ENCODE data around the gene CSN2. TPM values are rescaled to one million over a fixed set of nuclear protein-coding genes. Genes with fewer than 3 reads are reported as not detected.

Gene CSN2
- total and polyA plus RNA-seq, 2 experiments from 2014 or later, result not detected

- TF ChIP-seq CTCF (IDR thresholded peaks at IDR 0.05; ENCODE audit: low read depth, low read length), result no peak
- H3K27ac ChIP-seq, result no peak within 1 kb of the TSS
- no peaks in the 10 kb centered on the region for H3K9me3 ChIP-seq (ENCODE audit: low read depth)
- H3K4me1 ChIP-seq (ENCODE audit: low read depth), result peaks cover 18% of the 10 kb centered on the region
- no peaks in the 10 kb centered on the region for H3K27me3 ChIP-seq
- no peak within 1 kb of the TSS for H3K4me3 ChIP-seq
- DNase-seq (ENCODE audit: low read depth in 1 of 2, low spot score in 1 of 2), result peak in 1 of 2 donors; percentile 38
- no peaks in the 10 kb centered on the region for H3K36me3 ChIP-seq
Measured at GRCh38 chr4:69995526-69996016, 30.0 kb upstream of the CSN2 start, which contains the start of gene STATH. Gene STATH (plus strand): TSS chr4:69995966. CDS start chr4:69998438, 2,472 bp downstream.

- Histone ChIP-seq H3K4me1 (ENCODE audit: low read depth) (peaks cover 25% of the 10 kb centered on the region), H3K36me3 (no peaks in the 10 kb centered on the region), H3K9me3 (ENCODE audit: low read depth) (no peaks in the 10 kb centered on the region), H3K4me3 (no peak overlapping the region), H3K27ac (no peak overlapping the region), H3K27me3 (no peaks in the 10 kb centered on the region)
- DNase-seq (ENCODE audit: low read depth in 1 of 2, low spot score in 1 of 2), result no peak
- TF ChIP-seq CTCF (IDR thresholded peaks at IDR 0.05; ENCODE audit: low read depth, low read length), result no peak
Measured at GRCh38 chr4:69994782-69995181, 29.3 kb upstream of the CSN2 start.

GRCh38 chr4:69991016-69991415, 25.5 kb upstream of the CSN2 start:
- Histone ChIP-seq H3K4me1 (ENCODE audit: low read depth) (peaks cover 34% of the 10 kb centered on the region), H3K27me3 (no peaks in the 10 kb centered on the region), H3K36me3 (no peaks in the 10 kb centered on the region), H3K27ac (peak overlapping the region; percentile 64), H3K4me3 (no peak overlapping the region), H3K9me3 (ENCODE audit: low read depth) (no peaks in the 10 kb centered on the region)
- TF ChIP-seq CTCF (IDR thresholded peaks at IDR 0.05; ENCODE audit: low read depth, low read length), result no peak
- DNase-seq (ENCODE audit: low read depth in 1 of 2, low spot score in 1 of 2), result peak in 1 of 2 donors; percentile 42

- Histone ChIP-seq H3K9me3 (ENCODE audit: low read depth) (no peaks in the 10 kb centered on the region), H3K36me3 (no peaks in the 10 kb centered on the region), H3K27ac (no peak overlapping the region), H3K4me1 (ENCODE audit: low read depth) (peaks cover 32% of the 10 kb centered on the region), H3K27me3 (no peaks in the 10 kb centered on the region), H3K4me3 (no peak overlapping the region)
- no peak for TF ChIP-seq CTCF (IDR thresholded peaks at IDR 0.05; ENCODE audit: low read depth, low read length)
- DNase-seq (ENCODE audit: low read depth in 1 of 2, low spot score in 1 of 2), result no peak
Measured at GRCh38 chr4:69986663-69987062, 21.1 kb upstream of the CSN2 start.

- Histone ChIP-seq H3K27ac (no peak overlapping the region), H3K4me1 (ENCODE audit: low read depth) (peaks cover 7% of the 10 kb centered on the region), H3K4me3 (no peak overlapping the region), H3K9me3 (ENCODE audit: low read depth) (no peaks in the 10 kb centered on the region), H3K36me3 (no peaks in the 10 kb centered on the region), H3K27me3 (no peaks in the 10 kb centered on the region)
- peak; percentile 47 to 81 for DNase-seq (ENCODE audit: low read depth in 1 of 2, low spot score in 1 of 2)
- no peak for TF ChIP-seq CTCF (IDR thresholded peaks at IDR 0.05; ENCODE audit: low read depth, low read length)
Measured at GRCh38 chr4:69984030-69984443, 18.5 kb upstream of the CSN2 start.

Data from cardiac muscle cell (in vitro differentiated cells and primary cell).